ENCODE results near the gene ZNF98. TPM values are rescaled to one million over a fixed set of nuclear protein-coding genes. Genes with fewer than 3 reads are reported as not detected.

Gene ZNF98
- total RNA-seq (2022; extraction: Qiagen RNA extraction; ENCODE audit: low read depth), result not detected in 5 replicates

GRCh38 chr19:22422211-22422610 lies at the start of gene ZNF98:
TSS of gene ZNF98 (minus strand) at chr19:22422346. CDS start at chr19:22422224, 122 bp downstream.

Other genes starting within 250 kb of the ZNF98 start
- not detected in 5 replicates for gene ZNF676, start 225.4 kb downstream of the ZNF98 start, total RNA-seq (2022; extraction: Qiagen RNA extraction; ENCODE audit: low read depth)
- not detected in 5 replicates for gene ZNF729, start 135.9 kb downstream of the ZNF98 start, total RNA-seq (2022; extraction: Qiagen RNA extraction; ENCODE audit: low read depth)
- gene ZNF492, start 212.0 kb upstream of the ZNF98 start, total RNA-seq (2022; extraction: Qiagen RNA extraction; ENCODE audit: low read depth), result not detected in 5 replicates